Stimulated activated CD8-positive, alpha-beta memory T cell treated with anti-CD3 and anti-CD28 coated beads, Interleukin-15, amount 100 ng/mL, for 48 hours (primary cell): ENCODE results near the gene LRRK1.

Experiments used
- DNase-seq, 2 donors: peaks; one replicate each; pipeline ENCODE4 v3.0.0-alpha.2; 2020; ENCODE audit warnings: low read depth in 2 of 2

Gene LRRK1

DNA sequence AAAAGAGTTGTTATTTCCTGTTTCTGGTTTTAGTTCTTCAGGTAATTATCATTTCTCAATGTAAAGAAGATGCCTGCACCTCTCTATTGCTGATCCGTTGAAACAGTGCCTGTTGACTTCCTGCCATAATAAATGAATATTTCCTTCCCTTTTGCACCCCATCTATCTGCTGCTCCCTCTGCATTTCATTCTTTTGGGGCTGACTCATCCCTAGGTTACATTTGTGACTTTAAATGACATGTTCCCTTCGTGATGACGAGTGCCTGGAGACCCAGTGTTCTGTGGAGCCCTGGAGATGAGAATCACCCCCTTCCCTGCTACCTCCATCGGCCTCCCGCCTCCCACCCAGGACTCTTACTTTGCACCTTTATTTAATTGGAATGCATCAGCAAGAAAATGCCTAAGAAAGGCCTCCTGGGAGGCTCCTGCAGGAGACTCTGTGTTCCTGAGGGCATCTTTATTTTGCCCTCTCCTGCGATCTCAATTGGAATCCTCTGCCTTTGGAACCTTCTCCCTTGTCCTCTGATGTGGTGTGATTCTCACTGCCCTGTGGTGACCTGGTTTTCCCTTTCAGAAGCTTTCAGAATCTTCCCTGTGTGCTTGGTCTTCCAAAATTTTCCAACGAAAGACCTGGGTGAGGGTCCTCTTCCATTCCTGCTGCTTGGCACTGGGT lies 13.7 kb downstream of the LRRK1 start:
- no peak for DNase-seq

- DNase-seq = no peak
Measured at GRCh38 chr15:100934166-100934565, 15.0 kb downstream of the LRRK1 start.

- DNase-seq = no peak
Measured at GRCh38 chr15:100934726-100935125, 15.6 kb downstream of the LRRK1 start.

DNA sequence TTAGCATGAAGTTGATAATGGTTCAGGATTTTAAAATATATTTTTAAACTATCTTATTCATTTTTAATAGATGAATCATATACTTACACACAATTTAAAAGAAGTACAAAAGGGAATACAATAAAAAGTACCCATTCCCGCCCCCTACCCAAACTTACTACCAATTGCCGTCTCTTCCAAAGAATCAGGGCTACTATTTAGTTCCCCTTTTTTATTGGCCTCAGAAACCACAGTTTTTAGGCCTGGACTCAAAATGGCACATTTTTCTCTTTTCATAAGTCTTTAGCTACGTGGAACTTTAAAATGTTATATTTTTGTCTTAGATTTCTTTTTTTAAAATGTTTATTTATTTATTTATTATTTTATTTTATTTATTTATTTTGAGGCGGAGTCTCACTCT lies 18.0 kb downstream of the LRRK1 start:
- no peak for DNase-seq

- DNase-seq = no peak
Measured at GRCh38 chr15:100939791-100940190, 20.6 kb downstream of the LRRK1 start.

GRCh38 chr15:100940767-100941379 lies 21.7 kb downstream of the LRRK1 start:
- DNase-seq = no peak

DNA sequence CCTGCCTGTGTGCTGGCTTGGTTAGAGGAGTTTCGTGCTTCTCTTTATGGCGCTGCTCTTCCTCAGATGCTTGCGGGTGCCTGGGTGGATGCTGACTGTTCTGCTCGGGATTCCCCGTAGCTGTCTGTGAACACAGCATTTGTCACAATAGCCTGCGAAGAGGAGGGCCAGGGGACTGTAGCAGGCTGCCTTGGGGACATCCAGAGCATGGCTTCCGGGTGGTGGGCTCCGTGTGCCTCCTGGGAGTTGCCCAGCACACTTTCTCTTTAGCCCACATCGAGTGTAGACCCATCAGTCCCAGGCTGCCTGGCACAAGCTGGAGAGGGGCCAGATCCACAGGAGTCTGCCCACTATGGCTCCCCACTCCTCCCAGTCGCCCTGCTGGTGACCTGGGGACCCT lies 22.4 kb downstream of the LRRK1 start:
- DNase-seq = no peak

DNA sequence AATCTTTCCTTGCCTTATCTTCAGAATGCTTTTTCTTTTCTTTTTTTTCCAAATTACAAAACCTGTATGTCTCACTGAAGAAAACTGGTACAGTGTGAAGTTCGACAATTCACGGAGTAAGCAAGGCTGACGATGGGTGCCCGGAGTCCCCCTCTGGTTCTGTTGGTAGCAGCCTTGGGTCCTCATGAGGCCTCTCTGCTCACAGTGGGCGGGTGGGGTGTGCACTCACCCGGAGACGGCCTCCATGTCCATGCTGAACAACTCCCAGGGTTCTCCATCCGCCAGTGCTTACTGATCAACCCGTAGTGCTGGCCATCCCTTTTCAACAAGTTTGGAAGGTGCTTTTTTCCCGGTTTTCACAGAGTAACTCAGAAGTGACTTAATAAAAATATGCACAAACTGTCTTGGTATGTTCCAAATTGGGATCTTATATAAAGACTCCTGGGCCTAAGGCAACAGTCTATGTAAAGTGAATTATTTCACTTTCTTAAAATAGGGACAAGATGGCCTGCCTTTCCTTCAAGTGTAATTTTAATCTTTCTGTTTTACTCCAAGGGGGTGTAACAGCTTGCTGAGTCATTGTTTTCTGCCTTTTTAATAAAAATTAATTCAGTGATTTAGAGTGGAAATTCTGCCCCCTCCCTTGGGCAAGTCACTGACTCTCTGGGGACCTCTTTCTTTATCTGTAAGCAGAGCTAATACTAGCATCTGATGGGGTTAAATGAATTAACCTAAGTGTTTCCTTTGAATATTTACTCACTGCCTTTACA lies 23.7 kb downstream of the LRRK1 start:
- no peak for DNase-seq

DNA sequence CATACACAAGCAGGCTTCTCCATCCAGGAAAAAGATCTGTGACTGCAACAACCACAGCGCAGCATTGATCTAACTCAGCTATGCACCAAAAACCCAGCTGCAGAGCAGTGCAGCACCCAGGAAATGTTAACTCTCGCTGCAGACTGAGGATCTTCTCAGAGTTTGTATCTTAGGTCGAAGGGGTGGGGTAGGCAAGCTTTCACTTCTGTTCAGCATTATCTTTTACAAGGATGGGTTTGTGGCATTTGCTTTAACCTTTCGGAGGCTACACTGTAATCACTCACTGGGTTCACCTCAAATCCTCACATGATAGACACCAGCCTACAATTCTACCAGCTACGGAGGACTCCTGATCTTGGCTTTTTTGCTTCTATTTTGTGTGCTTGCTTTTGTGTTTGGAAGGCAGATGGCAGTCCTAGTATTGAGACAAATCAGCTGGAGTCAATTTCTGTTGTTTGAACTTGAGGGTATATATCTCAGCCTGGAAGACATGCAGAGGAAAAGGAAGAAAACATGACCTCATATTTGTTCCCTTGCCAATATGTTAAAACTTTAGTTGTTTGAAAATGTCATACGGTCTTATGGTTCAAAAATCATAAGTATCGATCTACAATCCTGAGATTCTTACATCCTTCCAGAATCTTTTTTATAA lies 25.2 kb downstream of the LRRK1 start:
- DNase-seq = no peak

GRCh38 chr15:100944986-100945385 lies 25.8 kb downstream of the LRRK1 start:
- no peak for DNase-seq

DNA sequence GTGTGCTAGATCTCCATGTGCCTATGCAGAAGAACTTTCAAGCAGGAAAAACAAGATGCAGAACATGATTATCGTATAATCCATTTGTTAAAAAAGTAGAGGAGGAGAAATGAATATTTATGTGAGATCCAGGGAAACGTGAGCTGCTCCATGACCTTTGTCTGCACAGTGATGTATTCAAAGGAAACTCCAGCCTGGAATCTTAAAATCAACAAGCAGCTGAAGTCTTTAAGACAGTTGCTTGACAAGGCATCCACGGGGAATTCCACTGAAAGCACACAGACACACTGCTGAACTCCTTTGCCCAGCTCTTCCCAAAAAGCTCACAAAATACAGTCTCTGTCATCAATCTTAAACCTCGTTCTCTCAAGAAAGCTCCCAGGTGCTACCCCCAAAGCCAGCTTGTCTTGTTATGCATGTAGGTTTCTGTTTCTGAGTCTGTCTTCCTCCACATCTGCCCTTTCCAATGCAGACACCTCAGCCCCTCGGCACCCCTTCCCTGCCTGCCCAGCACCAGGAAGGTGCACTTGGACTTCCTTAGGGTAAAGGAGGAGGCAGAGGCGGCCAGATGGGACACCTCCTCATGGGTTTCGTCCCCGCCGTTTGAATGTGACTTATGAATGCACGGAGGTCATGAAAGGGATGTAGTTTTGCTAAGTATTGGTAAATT lies 28.7 kb downstream of the LRRK1 start:
- DNase-seq = no peak

- no peak for DNase-seq
Measured at GRCh38 chr15:100948430-100948762, 29.2 kb downstream of the LRRK1 start.

DNA sequence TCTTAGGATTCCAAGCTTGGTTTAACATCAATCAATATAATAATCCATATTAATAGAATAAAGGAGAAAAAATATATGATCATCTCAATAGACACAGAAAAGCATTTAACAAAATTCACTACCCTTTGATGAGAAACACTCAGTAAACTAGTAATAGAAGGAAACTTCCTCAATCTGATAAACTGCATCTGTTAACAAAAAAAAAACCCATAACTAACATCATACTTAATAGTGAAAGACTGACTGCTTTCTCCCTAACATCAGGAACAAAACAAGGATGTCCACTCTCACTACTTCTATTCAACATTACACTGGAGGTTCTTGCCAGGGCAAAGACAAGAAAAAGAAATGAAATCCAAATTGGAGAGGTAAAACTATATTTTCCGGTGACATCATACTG lies 30.5 kb downstream of the LRRK1 start:
- no peak for DNase-seq

- no peak for DNase-seq
Measured at GRCh38 chr15:100951965-100952364, 32.8 kb downstream of the LRRK1 start.

DNA sequence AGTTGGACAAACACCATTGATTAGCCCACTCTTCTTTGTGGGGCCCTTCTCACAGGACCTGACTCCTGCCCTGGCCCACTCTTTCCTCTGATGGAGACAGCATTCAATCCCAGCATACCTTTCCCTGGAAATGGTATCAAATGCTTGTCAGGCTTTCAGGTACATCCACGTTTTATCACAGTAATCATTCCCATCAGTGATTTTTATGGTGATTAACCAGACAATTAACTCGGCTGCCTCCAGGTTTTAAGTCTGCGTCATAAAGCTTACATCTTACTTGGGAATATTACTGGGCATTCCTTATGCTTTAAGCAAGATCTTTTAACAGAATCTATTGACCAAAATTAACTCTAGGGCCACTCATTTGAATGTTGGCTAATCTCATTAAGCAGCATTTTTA lies 33.4 kb downstream of the LRRK1 start:
- DNase-seq = no peak

DNA sequence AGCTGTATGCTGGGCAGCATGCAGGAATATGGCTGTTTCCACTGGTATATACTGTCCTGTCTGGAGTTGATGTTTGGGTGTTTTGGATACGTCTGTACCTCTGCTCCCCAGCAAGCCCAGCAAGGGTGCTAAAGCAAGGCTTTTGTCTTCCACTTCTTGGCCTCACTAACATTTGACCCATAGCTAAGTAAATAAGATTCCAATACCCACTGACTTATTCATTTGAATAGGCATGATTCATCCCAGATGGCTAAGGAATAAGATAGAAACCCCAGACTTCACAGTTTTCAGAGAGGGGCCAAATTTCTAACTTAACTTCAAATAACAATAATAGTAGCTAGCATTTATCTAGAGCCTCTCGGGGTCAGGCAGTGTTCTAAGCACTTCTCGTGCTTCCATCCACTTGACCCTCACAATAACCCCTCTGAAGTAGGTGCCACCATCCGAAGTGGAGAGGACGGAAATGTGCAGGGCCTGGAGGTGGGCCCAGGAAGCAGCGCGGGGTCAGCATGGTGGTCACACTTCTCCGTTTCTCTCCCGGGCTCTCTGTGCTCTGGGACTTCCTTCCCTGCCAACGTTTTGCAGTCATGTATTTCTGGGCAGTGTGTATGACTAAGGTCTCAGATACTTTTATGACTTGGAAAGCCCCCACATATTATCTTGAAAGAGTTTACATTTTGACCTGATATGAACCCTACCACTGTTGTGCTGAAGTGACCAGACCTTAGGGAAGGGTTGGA lies 39.3 kb downstream of the LRRK1 start:
- no peak for DNase-seq

DNA sequence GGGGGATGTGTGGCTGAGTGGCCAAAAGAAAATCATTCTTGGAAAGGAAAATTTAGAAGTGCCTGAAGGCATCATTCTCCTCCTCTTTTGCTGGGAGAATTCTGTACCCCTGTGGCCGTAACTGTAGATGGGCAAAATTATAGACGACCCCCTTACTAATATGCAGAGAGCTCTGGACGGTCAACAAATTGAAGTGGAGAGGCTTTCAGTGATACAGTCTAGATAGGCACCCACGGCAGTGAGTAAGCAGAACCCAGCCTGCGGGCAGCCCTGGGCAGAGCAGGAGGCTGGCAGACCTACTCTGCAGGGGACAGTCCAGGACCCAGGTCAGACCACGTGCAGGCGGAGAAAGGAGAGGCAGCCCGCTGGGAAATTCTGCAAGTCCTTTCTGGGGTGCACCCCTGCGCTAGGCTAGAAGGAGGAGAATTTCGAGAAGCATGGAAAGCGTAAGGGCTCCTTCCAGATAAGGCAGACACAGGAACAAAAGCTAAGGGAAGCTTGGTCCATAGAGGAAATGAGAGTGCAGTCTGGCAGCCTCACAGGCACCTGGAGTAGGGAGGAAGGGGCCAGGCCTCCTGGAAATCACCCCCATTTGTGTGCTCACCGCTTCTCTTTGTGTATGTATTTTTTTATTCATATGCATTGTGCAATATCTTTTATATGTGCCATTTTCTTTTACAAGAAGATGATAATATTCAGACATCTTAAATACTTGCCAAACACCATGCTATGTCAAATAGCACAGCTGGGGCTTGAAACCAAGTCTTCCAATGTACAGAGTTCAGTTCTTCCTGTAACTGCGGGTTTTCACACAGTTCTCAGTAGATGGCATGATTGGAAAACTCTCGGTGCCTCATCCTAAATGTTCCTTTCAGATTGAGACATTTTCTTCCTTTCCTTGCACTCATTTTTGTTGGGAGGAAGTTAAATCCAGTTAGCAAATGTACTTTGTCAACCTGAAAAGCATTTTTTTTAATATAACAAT lies 40.2 kb downstream of the LRRK1 start:
- no peak for DNase-seq

- DNase-seq = no peak
Measured at GRCh38 chr15:100966997-100967396, 47.8 kb downstream of the LRRK1 start.

- no peak for DNase-seq
Measured at GRCh38 chr15:100968050-100968966, 49.2 kb downstream of the LRRK1 start.
